ENCODE data around the gene DEAF1. TPM values are rescaled to one million over a fixed set of nuclear protein-coding genes. Genes with fewer than 3 reads are reported as not detected.

Gene DEAF1
- total RNA-seq, 1 donor from 2014 or later = 21.3 TPM

GRCh38 chr11:688681-689080 lies 6.3 kb downstream of the DEAF1 start:
- DNase-seq (ENCODE audit: low spot score) = no peak
- intact Hi-C loops (cut with DNase I) = no loop called here

GRCh38 chr11:687751-688150 lies 7.3 kb downstream of the DEAF1 start:
- intact Hi-C loops (cut with DNase I) = no loop called here
- no peak for DNase-seq (ENCODE audit: low spot score)

GRCh38 chr11:686451-687243 lies 8.4 kb downstream of the DEAF1 start:
- intact Hi-C loops (cut with DNase I) = no loop called here
- DNase-seq (ENCODE audit: low spot score) = no peak

- intact Hi-C loops (cut with DNase I) = no loop called here
- no peak for DNase-seq (ENCODE audit: low spot score)
Measured at GRCh38 chr11:680970-681369, 14.1 kb downstream of the DEAF1 start.

GRCh38 chr11:680476-680875 lies 14.5 kb downstream of the DEAF1 start:
- intact Hi-C loops (cut with DNase I) = no loop called here
- no peak for DNase-seq (ENCODE audit: low spot score)

GRCh38 chr11:679271-680207 lies 15.5 kb downstream of the DEAF1 start:
- intact Hi-C loops (cut with DNase I) = no loop called here
- DNase-seq (ENCODE audit: low spot score) = no peak

GRCh38 chr11:678297-678696 lies 16.7 kb downstream of the DEAF1 start:
- no peak for DNase-seq (ENCODE audit: low spot score)
- intact Hi-C loops (cut with DNase I) = no loop called here

- DNase-seq (ENCODE audit: low spot score) = no peak
- intact Hi-C loops (cut with DNase I) = no loop called here
Measured at GRCh38 chr11:674406-674805, 20.6 kb downstream of the DEAF1 start.

- DNase-seq (ENCODE audit: low spot score) = no peak
- intact Hi-C loops (cut with DNase I) = no loop called here
Measured at GRCh38 chr11:673866-674265, 21.2 kb downstream of the DEAF1 start.

- intact Hi-C loops (cut with DNase I) = no loop called here
- no peak for DNase-seq (ENCODE audit: low spot score)
Measured at GRCh38 chr11:665704-666281, 29.2 kb downstream of the DEAF1 start.

- intact Hi-C loops (cut with DNase I) = no loop called here
- DNase-seq (ENCODE audit: low spot score) = no peak
Measured at GRCh38 chr11:665062-665703, 29.8 kb downstream of the DEAF1 start.

- intact Hi-C loops (cut with DNase I) = loop anchor here (2.0 kb wide), 1 partner anchor 66 kb away; no protein-coding TSS in a partner anchor
- no peak for DNase-seq (ENCODE audit: low spot score)
Measured at GRCh38 chr11:662689-663274, 32.2 kb downstream of the DEAF1 start.

GRCh38 chr11:660681-661444 lies 34.2 kb downstream of the DEAF1 start:
- DNase-seq (ENCODE audit: low spot score) = no peak
- intact Hi-C loops (cut with DNase I) = no loop called here

- no peak for DNase-seq (ENCODE audit: low spot score)
- intact Hi-C loops (cut with DNase I) = no loop called here
Measured at GRCh38 chr11:660281-660680, 34.7 kb downstream of the DEAF1 start.

- intact Hi-C loops (cut with DNase I) = no loop called here
- no peak for DNase-seq (ENCODE audit: low spot score)
Measured at GRCh38 chr11:659532-660085, 35.4 kb downstream of the DEAF1 start.

GRCh38 chr11:657691-658126 lies 37.3 kb downstream of the DEAF1 start:
- no peak for DNase-seq (ENCODE audit: low spot score)
- intact Hi-C loops (cut with DNase I) = no loop called here

GRCh38 chr11:656866-657265 lies 38.2 kb downstream of the DEAF1 start:
- DNase-seq (ENCODE audit: low spot score) = no peak
- intact Hi-C loops (cut with DNase I) = no loop called here

GRCh38 chr11:656426-656825 lies 38.6 kb downstream of the DEAF1 start:
- no peak for DNase-seq (ENCODE audit: low spot score)
- intact Hi-C loops (cut with DNase I) = no loop called here
